ENCODE results near the gene LMCD1.

Gene LMCD1

GRCh38 chr3:8512234-8512633 lies 10.6 kb downstream of the LMCD1 start:
- H3K4me3 ChIP-seq (ENCODE audit: low read depth, low read length), result no peak overlapping the region
- no peak for TF ChIP-seq CTCF (IDR thresholded peaks at IDR 0.05; ENCODE audit: insufficient read depth, low read length, missing control alignments)
- DNase-seq (ENCODE audit: low read depth, low spot score), result no peak
- POLR2A ChIA-PET, result no interaction called here
- CTCF ChIA-PET, result interaction anchor here (1.2 to 2.1 kb wide), 4 partner anchors 8 to 70 kb away, joined by 3 to 10 read pairs (median 4); partner anchors contain the start of gene LMCD1

- DNase-seq (ENCODE audit: low read depth, low spot score), result no peak
- TF ChIP-seq CTCF (IDR thresholded peaks at IDR 0.05; ENCODE audit: insufficient read depth, low read length, missing control alignments), result no peak
- H3K4me3 ChIP-seq (ENCODE audit: low read depth, low read length), result no peak overlapping the region
- POLR2A ChIA-PET, result no interaction called here
- CTCF ChIA-PET, result interaction anchor here (0.6 kb wide), 1 partner anchor 106 kb away, joined by 3 read pairs; no protein-coding TSS in a partner anchor
These were observed 14.5 kb downstream of the LMCD1 start for GRCh38 chr3:8516047-8516661.

GRCh38 chr3:8516783-8517182 lies 15.2 kb downstream of the LMCD1 start:
- no peak for TF ChIP-seq CTCF (IDR thresholded peaks at IDR 0.05; ENCODE audit: insufficient read depth, low read length, missing control alignments)
- POLR2A ChIA-PET, result no interaction called here
- no peak for DNase-seq (ENCODE audit: low read depth, low spot score)
- CTCF ChIA-PET, result no interaction called here
- no peak overlapping the region for H3K4me3 ChIP-seq (ENCODE audit: low read depth, low read length)

- no peak for DNase-seq (ENCODE audit: low read depth, low spot score)
- CTCF ChIA-PET, result interaction anchor here (1.3 to 1.9 kb wide), 2 partner anchors 9 to 59 kb away, joined by 3 to 6 read pairs; no protein-coding TSS in a partner anchor
- POLR2A ChIA-PET, result no interaction called here
- no peak overlapping the region for H3K4me3 ChIP-seq (ENCODE audit: low read depth, low read length)
- no peak for TF ChIP-seq CTCF (IDR thresholded peaks at IDR 0.05; ENCODE audit: insufficient read depth, low read length, missing control alignments)
These were observed 15.9 kb downstream of the LMCD1 start for GRCh38 chr3:8517487-8517886.

GRCh38 chr3:8518138-8518537 lies 16.5 kb downstream of the LMCD1 start:
- ChIA-PET POLR2A (interaction anchor here (0.8 kb wide), 1 partner anchor 25 kb away, joined by 4 read pairs; no protein-coding TSS in a partner anchor), CTCF (interaction anchor here (1.3 to 1.9 kb wide), 2 partner anchors 10 to 60 kb away, joined by 3 to 6 read pairs; no protein-coding TSS in a partner anchor)
- TF ChIP-seq CTCF (IDR thresholded peaks at IDR 0.05; ENCODE audit: insufficient read depth, low read length, missing control alignments), result no peak
- no peak overlapping the region for H3K4me3 ChIP-seq (ENCODE audit: low read depth, low read length)
- DNase-seq (ENCODE audit: low read depth, low spot score), result no peak

GRCh38 chr3:8519156-8519555 lies 17.5 kb downstream of the LMCD1 start:
- DNase-seq (ENCODE audit: low read depth, low spot score), result no peak
- no peak for TF ChIP-seq CTCF (IDR thresholded peaks at IDR 0.05; ENCODE audit: insufficient read depth, low read length, missing control alignments)
- CTCF ChIA-PET, result interaction anchor here (1.8 to 1.9 kb wide), 2 partner anchors 11 to 18 kb away, joined by 5 to 6 read pairs; no protein-coding TSS in a partner anchor
- POLR2A ChIA-PET, result interaction anchor here (0.9 to 1.0 kb wide), 2 partner anchors 18 to 41 kb away, joined by 3 to 4 read pairs; partner anchors contain the start of gene LMCD1
- H3K4me3 ChIP-seq (ENCODE audit: low read depth, low read length), result no peak overlapping the region

Measured in AG04449 (cell line).